ENCODE data around the gene GRAMD1C. TPM values are rescaled to one million over a fixed set of nuclear protein-coding genes. Genes with fewer than 3 reads are reported as not detected.

Gene GRAMD1C
- total RNA-seq, 1 donor from 2014 or later, result 3.7 TPM

GRCh38 chr3:113946831-113947230 lies 108.2 kb downstream of the GRAMD1C start:
- Histone ChIP-seq H3K27ac (ENCODE audit: low read depth, low read length) (no peak overlapping the region), H3K27me3 (ENCODE audit: insufficient read depth, low read length) (peaks cover 28% of the 10 kb centered on the region), H3K4me3 (ENCODE audit: insufficient read depth, low read depth, low read length) (peak overlapping the region; percentile 89), H4K20me1 (ENCODE audit: insufficient read depth, low read length) (no peaks in the 10 kb centered on the region), H3K79me2 (ENCODE audit: insufficient read depth, low read length) (no peaks in the 10 kb centered on the region), H3K4me1 (ENCODE audit: insufficient read depth, low read length) (peaks cover 8% of the 10 kb centered on the region), H3K36me3 (ENCODE audit: insufficient read depth, low read length) (no peaks in the 10 kb centered on the region), H3K9ac (ENCODE audit: low read length) (no peak overlapping the region), H2AFZ (ENCODE audit: low read depth, low read length) (peak overlapping the region; percentile 89), H3K4me2 (ENCODE audit: low read length) (peak overlapping the region; percentile 96), H3K9me3 (ENCODE audit: insufficient read depth, low read depth, low read length) (no peaks in the 10 kb centered on the region)
- peaks cover 5% of the 10 kb centered on the region for H3K4me1 Mint-ChIP-seq (ENCODE audit: low read depth, unreplicated experiment)
- TF ChIP-seq EZH2 (IDR thresholded peaks at IDR 0.05; ENCODE audit: insufficient read depth, low read length) (no peak), CTCF (IDR thresholded peaks at IDR 0.05; ENCODE audit: insufficient read depth, low read depth, low read length) (no peak)
- H3K27me3 Mint-ChIP-seq (ENCODE audit: low read depth, unreplicated experiment), result peaks cover 34% of the 10 kb centered on the region
- H3K36me3 Mint-ChIP-seq (ENCODE audit: low read depth, unreplicated experiment), result no peaks in the 10 kb centered on the region
- H3K27ac Mint-ChIP-seq (ENCODE audit: unreplicated experiment), result no peak overlapping the region
- peaks cover 3% of the 10 kb centered on the region for H3K9me3 Mint-ChIP-seq (ENCODE audit: unreplicated experiment)
- DNase-seq (ENCODE audit: low read depth), result no peak
- FAIRE-seq, result no peak
- H3K4me3 Mint-ChIP-seq (ENCODE audit: unreplicated experiment), result peak overlapping the region; percentile 84

- H3K9me3 ChIP-seq (ENCODE audit: insufficient read depth, low read depth, low read length), result no peaks in the 10 kb centered on the region
- H3K79me2 ChIP-seq (ENCODE audit: insufficient read depth, low read length), result no peaks in the 10 kb centered on the region
- peaks cover 8% of the 10 kb centered on the region for H3K4me1 ChIP-seq (ENCODE audit: insufficient read depth, low read length)
- H3K4me2 ChIP-seq (ENCODE audit: low read length), result peak within 1 kb of the TSS; percentile 96
- H3K4me3 ChIP-seq (ENCODE audit: insufficient read depth, low read depth, low read length), result peak within 1 kb of the TSS; percentile 89
- H3K27me3 Mint-ChIP-seq (ENCODE audit: low read depth, unreplicated experiment), result peaks cover 38% of the 10 kb centered on the region
- no peaks in the 10 kb centered on the region for H3K36me3 ChIP-seq (ENCODE audit: insufficient read depth, low read length)
- no peak for TF ChIP-seq EZH2 (IDR thresholded peaks at IDR 0.05; ENCODE audit: insufficient read depth, low read length)
- TF ChIP-seq CTCF (IDR thresholded peaks at IDR 0.05; ENCODE audit: insufficient read depth, low read depth, low read length), result no peak
- DNase-seq (ENCODE audit: low read depth) (peak; percentile 38), FAIRE-seq (no peak)
- H3K9ac ChIP-seq (ENCODE audit: low read length), result peak within 1 kb of the TSS; percentile 70
- peak within 1 kb of the TSS; percentile 89 for H2AFZ ChIP-seq (ENCODE audit: low read depth, low read length)
- H3K27me3 ChIP-seq (ENCODE audit: insufficient read depth, low read length), result peaks cover 28% of the 10 kb centered on the region
- no peak within 1 kb of the TSS for H3K27ac Mint-ChIP-seq (ENCODE audit: unreplicated experiment)
- H3K36me3 Mint-ChIP-seq (ENCODE audit: low read depth, unreplicated experiment), result peaks cover 2% of the 10 kb centered on the region
- no peaks in the 10 kb centered on the region for H4K20me1 ChIP-seq (ENCODE audit: insufficient read depth, low read length)
- peaks cover 4% of the 10 kb centered on the region for H3K9me3 Mint-ChIP-seq (ENCODE audit: unreplicated experiment)
- no peak within 1 kb of the TSS for H3K27ac ChIP-seq (ENCODE audit: low read depth, low read length)
- H3K4me1 Mint-ChIP-seq (ENCODE audit: low read depth, unreplicated experiment), result peaks cover 5% of the 10 kb centered on the region
- peak within 1 kb of the TSS; percentile 84 for H3K4me3 Mint-ChIP-seq (ENCODE audit: unreplicated experiment)
Measured at GRCh38 chr3:113947372-113948014, 108.9 kb downstream of the GRAMD1C start, which contains the start of gene ZDHHC23. ZDHHC23 (plus strand) TSS chr3:113948013; CDS start chr3:113948803, 790 bp downstream.
